ENCODE results near the gene TADA2B. TPM values are rescaled to one million over a fixed set of nuclear protein-coding genes. Genes with fewer than 3 reads are reported as not detected.

Gene TADA2B
- total RNA-seq, 1 donor from 2014 or later, result 19.8 TPM

DNA sequence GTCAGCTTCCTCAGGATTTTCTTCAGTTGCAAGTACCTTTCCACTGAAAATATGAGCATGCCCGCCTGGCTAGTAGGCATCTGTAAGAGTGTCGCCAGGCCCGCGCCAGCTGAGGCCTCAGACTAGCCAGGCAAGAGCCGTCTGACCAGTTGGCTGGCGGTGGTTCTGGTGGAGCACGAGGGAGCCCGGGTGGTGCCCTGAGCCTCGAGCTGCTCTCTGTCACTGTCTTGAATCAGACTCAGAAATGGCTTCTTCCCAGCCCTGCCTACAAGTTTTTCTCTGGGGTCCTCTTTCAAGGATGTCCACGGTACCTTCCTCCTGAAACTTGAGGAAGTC is 12.8 kb downstream of the TADA2B start:
- Mint-ChIP-seq H3K27ac (ENCODE audit: unreplicated experiment) (no peak overlapping the region), H3K9me3 (ENCODE audit: unreplicated experiment) (no peaks in the 10 kb centered on the region), H3K4me1 (ENCODE audit: low read depth, unreplicated experiment) (peaks cover 11% of the 10 kb centered on the region), H3K36me3 (ENCODE audit: low read depth, unreplicated experiment) (peaks cover 9% of the 10 kb centered on the region), H3K27me3 (ENCODE audit: low read depth, unreplicated experiment) (no peaks in the 10 kb centered on the region), H3K4me3 (ENCODE audit: unreplicated experiment) (no peak overlapping the region)
- H3K79me2 ChIP-seq (ENCODE audit: insufficient read depth, low read length), result peaks cover 38% of the 10 kb centered on the region
- TF ChIP-seq CTCF (IDR thresholded peaks at IDR 0.05; ENCODE audit: insufficient read depth, low read depth, low read length), result no peak
- no peak for TF ChIP-seq EZH2 (IDR thresholded peaks at IDR 0.05; ENCODE audit: insufficient read depth, low read length)
- H3K4me2 ChIP-seq (ENCODE audit: low read length), result no peak overlapping the region
- no peaks in the 10 kb centered on the region for H3K9me3 ChIP-seq (ENCODE audit: insufficient read depth, low read depth, low read length)
- H3K4me3 ChIP-seq (ENCODE audit: insufficient read depth, low read depth, low read length), result no peak overlapping the region
- H3K27ac ChIP-seq (ENCODE audit: low read depth, low read length), result no peak overlapping the region
- no peaks in the 10 kb centered on the region for H3K27me3 ChIP-seq (ENCODE audit: insufficient read depth, low read length)
- peaks cover 2% of the 10 kb centered on the region for H3K4me1 ChIP-seq (ENCODE audit: insufficient read depth, low read length)
- H3K36me3 ChIP-seq (ENCODE audit: insufficient read depth, low read length), result peaks cover 25% of the 10 kb centered on the region
- no peak overlapping the region for H2AFZ ChIP-seq (ENCODE audit: low read depth, low read length)
- no peak for FAIRE-seq
- peaks cover 61% of the 10 kb centered on the region for H4K20me1 ChIP-seq (ENCODE audit: insufficient read depth, low read length)
- no peak overlapping the region for H3K9ac ChIP-seq (ENCODE audit: low read length)
- no peak for DNase-seq (ENCODE audit: low read depth)

DNA sequence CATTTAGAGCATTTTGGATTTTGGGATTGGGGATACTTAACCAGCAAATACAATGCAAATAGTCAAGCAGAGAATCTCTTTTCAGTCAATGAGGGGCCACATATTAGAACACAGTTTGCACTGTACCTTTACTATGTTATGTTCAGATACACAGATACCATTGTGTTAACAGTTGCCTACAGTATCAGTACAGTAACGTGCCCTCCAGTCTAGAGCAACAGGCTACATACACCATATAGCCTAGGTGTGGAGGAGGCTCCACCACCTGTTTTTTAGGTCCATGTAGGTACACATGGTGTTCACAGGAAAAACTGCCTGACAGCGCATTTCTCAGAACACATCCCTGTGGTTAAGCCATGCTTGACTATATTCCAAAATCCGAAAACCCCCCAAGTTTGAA is 15.6 kb downstream of the TADA2B start:
- no peak for FAIRE-seq
- H3K4me3 Mint-ChIP-seq (ENCODE audit: unreplicated experiment), result no peak overlapping the region
- H3K4me1 ChIP-seq (ENCODE audit: insufficient read depth, low read length), result peaks cover 2% of the 10 kb centered on the region

More for the DNA sequence above, 15.6 kb downstream of the TADA2B start:
- peaks cover 45% of the 10 kb centered on the region for H3K36me3 ChIP-seq (ENCODE audit: insufficient read depth, low read length)
- no peak overlapping the region for H3K9ac ChIP-seq (ENCODE audit: low read length)
- DNase-seq (ENCODE audit: low read depth), result no peak
- H3K79me2 ChIP-seq (ENCODE audit: insufficient read depth, low read length), result peaks cover 13% of the 10 kb centered on the region
- no peak overlapping the region for H3K4me2 ChIP-seq (ENCODE audit: low read length)
- H3K4me3 ChIP-seq (ENCODE audit: insufficient read depth, low read depth, low read length), result no peak overlapping the region
- peaks cover 17% of the 10 kb centered on the region for H3K36me3 Mint-ChIP-seq (ENCODE audit: low read depth, unreplicated experiment)
- no peaks in the 10 kb centered on the region for H3K9me3 ChIP-seq (ENCODE audit: insufficient read depth, low read depth, low read length)
- H3K27ac Mint-ChIP-seq (ENCODE audit: unreplicated experiment), result no peak overlapping the region
- H3K4me1 Mint-ChIP-seq (ENCODE audit: low read depth, unreplicated experiment), result peaks cover 6% of the 10 kb centered on the region
- no peak overlapping the region for H3K27ac ChIP-seq (ENCODE audit: low read depth, low read length)
- H3K27me3 ChIP-seq (ENCODE audit: insufficient read depth, low read length), result no peaks in the 10 kb centered on the region
- H2AFZ ChIP-seq (ENCODE audit: low read depth, low read length), result no peak overlapping the region
- no peak for TF ChIP-seq CTCF (IDR thresholded peaks at IDR 0.05; ENCODE audit: insufficient read depth, low read depth, low read length)
- no peak for TF ChIP-seq EZH2 (IDR thresholded peaks at IDR 0.05; ENCODE audit: insufficient read depth, low read length)
- H3K27me3 Mint-ChIP-seq (ENCODE audit: low read depth, unreplicated experiment), result no peaks in the 10 kb centered on the region
- H3K9me3 Mint-ChIP-seq (ENCODE audit: unreplicated experiment), result no peaks in the 10 kb centered on the region
- peaks cover 60% of the 10 kb centered on the region for H4K20me1 ChIP-seq (ENCODE audit: insufficient read depth, low read length)

Data from astrocyte (in vitro differentiated cells and primary cell).